SH-SY5Y (cell line): ENCODE results near the gene NCAM1.

Source experiments
- GATA2 ChIP-seq: IDR thresholded peaks from 2 replicates; pipeline ENCODE4 v1.6.1; 2011; ENCODE audit warnings: mild to moderate bottlenecking, low read depth, low read length
- GATA3 ChIP-seq: IDR thresholded peaks from 2 replicates; pipeline ENCODE4 v1.6.1; 2011; ENCODE audit warnings: low read depth, mild to moderate bottlenecking, low read length, moderate library complexity

- no peak for TF ChIP-seq GATA2
- TF ChIP-seq GATA3: no peak
These were observed 148.8 kb downstream of the NCAM1 start for GRCh38 chr11:113110046-113110445.
